ENCODE measurements around the gene ACVR1C.

DNA sequence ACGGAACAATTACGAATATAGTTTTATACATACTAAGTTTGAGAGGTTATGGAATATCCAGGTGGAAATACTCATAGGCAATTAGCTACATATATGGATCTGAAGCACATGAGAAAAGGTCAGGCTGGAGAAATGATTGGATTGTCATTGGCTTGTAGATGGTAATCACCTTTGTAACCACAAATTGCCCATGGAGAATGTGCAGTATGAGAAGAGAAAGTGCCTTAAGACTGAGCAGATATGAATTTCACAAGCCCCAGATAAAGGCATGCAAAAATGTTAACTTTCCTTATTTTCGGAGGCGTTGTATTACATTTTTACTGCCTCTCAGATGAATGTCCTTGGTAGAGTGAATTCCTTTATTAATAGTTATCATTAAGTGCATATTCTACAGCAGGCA is 33.1 kb upstream of the ACVR1C start:
- TF ChIP-seq, protein P1, sequence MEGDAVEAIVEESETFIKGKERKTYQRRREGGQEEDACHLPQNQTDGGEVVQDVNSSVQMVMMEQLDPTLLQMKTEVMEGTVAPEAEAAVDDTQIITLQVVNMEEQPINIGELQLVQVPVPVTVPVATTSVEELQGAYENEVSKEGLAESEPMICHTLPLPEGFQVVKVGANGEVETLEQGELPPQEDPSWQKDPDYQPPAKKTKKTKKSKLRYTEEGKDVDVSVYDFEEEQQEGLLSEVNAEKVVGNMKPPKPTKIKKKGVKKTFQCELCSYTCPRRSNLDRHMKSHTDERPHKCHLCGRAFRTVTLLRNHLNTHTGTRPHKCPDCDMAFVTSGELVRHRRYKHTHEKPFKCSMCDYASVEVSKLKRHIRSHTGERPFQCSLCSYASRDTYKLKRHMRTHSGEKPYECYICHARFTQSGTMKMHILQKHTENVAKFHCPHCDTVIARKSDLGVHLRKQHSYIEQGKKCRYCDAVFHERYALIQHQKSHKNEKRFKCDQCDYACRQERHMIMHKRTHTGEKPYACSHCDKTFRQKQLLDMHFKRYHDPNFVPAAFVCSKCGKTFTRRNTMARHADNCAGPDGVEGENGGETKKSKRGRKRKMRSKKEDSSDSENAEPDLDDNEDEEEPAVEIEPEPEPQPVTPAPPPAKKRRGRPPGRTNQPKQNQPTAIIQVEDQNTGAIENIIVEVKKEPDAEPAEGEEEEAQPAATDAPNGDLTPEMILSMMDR (IDR thresholded peaks at IDR 0.05; ENCODE audit: low read length), result no peak
- no peak for TF ChIP-seq EZH2 (optimal IDR thresholded peaks at IDR 0.05; ENCODE audit: low read depth, low read length)
